H9 (cell line): Measurements from ENCODE around the gene NDUFA3. TPM values are rescaled to one million over a fixed set of nuclear protein-coding genes. Genes with fewer than 3 reads are reported as not detected.

ENCODE experiments used
- DNase-seq: peaks from one replicate; pipeline ENCODE4 v3.0.0-alpha.2; 2017
- H2AFZ ChIP-seq: one replicate; pipeline ENCODE4 v1.6.1; 2013; ENCODE audit warnings: mild to moderate bottlenecking, low read length, control low read depth, moderate library complexity
- H2AK5ac ChIP-seq: 2 replicates; pipeline ENCODE4 v1.6.1; 2013; ENCODE audit warnings: low read length, control low read depth, mixed read lengths; ENCODE audit not compliant: insufficient read length
- H2BK120ac ChIP-seq: one replicate; pipeline ENCODE4 v1.6.1; 2013; ENCODE audit warnings: low read depth, mild to moderate bottlenecking, low read length, control low read depth, inconsistent platforms; ENCODE audit not compliant: poor library complexity, severe bottlenecking
- H2BK12ac ChIP-seq: 2 replicates; pipeline ENCODE4 v1.6.1; 2013; ENCODE audit warnings: low read length, control low read depth, mixed read lengths, low read depth; ENCODE audit not compliant: insufficient read length
- H2BK15ac ChIP-seq: 2 replicates; pipeline ENCODE4 v1.6.1; 2013; ENCODE audit warnings: low read depth, low read length, control low read depth
- H2BK20ac ChIP-seq: one replicate; pipeline ENCODE4 v1.6.1; 2013; ENCODE audit warnings: low read depth, mild to moderate bottlenecking, low read length, control low read depth, inconsistent platforms; ENCODE audit not compliant: poor library complexity, severe bottlenecking
- H2BK5ac ChIP-seq: 2 replicates; pipeline ENCODE4 v1.6.1; 2013; ENCODE audit warnings: low read length, control low read depth, mixed read lengths; ENCODE audit not compliant: insufficient read length
- H3K14ac ChIP-seq: 2 replicates; pipeline ENCODE4 v1.6.1; 2013; ENCODE audit warnings: low read length, control low read depth; ENCODE audit not compliant: insufficient read depth
- H3K18ac ChIP-seq: 2 replicates; pipeline ENCODE4 v1.6.1; 2013; ENCODE audit warnings: low read depth, mild to moderate bottlenecking, mixed read lengths, low read length, control low read depth; ENCODE audit not compliant: insufficient read length
- H3K23ac ChIP-seq: 2 replicates; pipeline ENCODE4 v1.6.1; 2013; ENCODE audit warnings: low read length, control low read depth, mixed read lengths, low read depth; ENCODE audit not compliant: insufficient read length
- H3K23me2 ChIP-seq: 2 replicates; pipeline ENCODE4 v1.6.1; 2013; ENCODE audit warnings: low read depth, mild to moderate bottlenecking, mixed read lengths, low read length, control low read depth; ENCODE audit not compliant: insufficient read length, poor library complexity, severe bottlenecking
- H3K27ac ChIP-seq: 2 replicates; pipeline ENCODE4 v1.5.1; 2013; ENCODE audit warnings: low read length, control low read depth, mixed read lengths, low read depth; ENCODE audit not compliant: insufficient read length
- H3K27me3 ChIP-seq: 2 replicates; pipeline ENCODE4 v1.6.1; 2013; ENCODE audit warnings: low read length, control low read depth, inconsistent platforms; ENCODE audit not compliant: insufficient read depth
- H3K4ac ChIP-seq: 2 replicates; pipeline ENCODE4 v1.6.1; 2013; ENCODE audit warnings: low read depth, mild to moderate bottlenecking, control low read depth, inconsistent platforms, low read length, moderate library complexity
- H3K4me1 ChIP-seq: 2 replicates; pipeline ENCODE4 v1.6.1; 2013; ENCODE audit warnings: low read length, control low read depth, inconsistent platforms; ENCODE audit not compliant: insufficient read depth
- H3K4me2 ChIP-seq: 2 replicates; pipeline ENCODE4 v1.6.1; 2013; ENCODE audit warnings: low read length, control low read depth, mixed read lengths; ENCODE audit not compliant: insufficient read length, insufficient read depth
- H3K56ac ChIP-seq: 2 replicates; pipeline ENCODE4 v1.6.1; 2013; ENCODE audit warnings: low read depth, mild to moderate bottlenecking, mixed read lengths, low read length, control low read depth; ENCODE audit not compliant: insufficient read length
- H3K79me1 ChIP-seq: 2 replicates; pipeline ENCODE4 v1.6.1; 2013; ENCODE audit warnings: low read depth, mild to moderate bottlenecking, moderate library complexity, low read length, control low read depth, inconsistent platforms; ENCODE audit not compliant: insufficient read depth, poor library complexity, severe bottlenecking
- H3K79me2 ChIP-seq: 2 replicates; pipeline ENCODE4 v1.6.1; 2013; ENCODE audit warnings: low read length, control low read depth, inconsistent platforms; ENCODE audit not compliant: insufficient read depth
- H3K9ac ChIP-seq: 2 replicates; pipeline ENCODE4 v1.6.1; 2013; ENCODE audit warnings: low read length, control low read depth, mixed read lengths; ENCODE audit not compliant: insufficient read length; ENCODE audit errors: extremely low read depth
- H3K9me3 ChIP-seq: one replicate; pipeline ENCODE4 v1.6.1; 2013; ENCODE audit warnings: low read depth, low read length, inconsistent platforms; ENCODE audit not compliant: control insufficient read depth
- H3T11ph ChIP-seq: one replicate; pipeline ENCODE4 v1.6.1; 2013; ENCODE audit warnings: mild to moderate bottlenecking, low read length, control low read depth, inconsistent platforms
- H4K20me1 ChIP-seq: one replicate; pipeline ENCODE4 v1.6.1; 2013; ENCODE audit not compliant: control insufficient read depth, insufficient read length, insufficient read depth
- H4K5ac ChIP-seq: 2 replicates; pipeline ENCODE4 v1.6.1; 2013; ENCODE audit warnings: low read depth, mild to moderate bottlenecking, mixed read lengths, low read length, control low read depth; ENCODE audit not compliant: insufficient read length
- H4K8ac ChIP-seq: replicated peaks from 2 replicates; pipeline ENCODE4 v1.6.1; 2013; ENCODE audit warnings: low read length, control low read depth, mixed read lengths, low read depth; ENCODE audit not compliant: insufficient read length
- H4K91ac ChIP-seq: 2 replicates; pipeline ENCODE4 v1.6.1; 2013; ENCODE audit warnings: low read depth, mild to moderate bottlenecking, moderate library complexity, mixed read lengths, low read length, control low read depth; ENCODE audit not compliant: insufficient read length
- H3K27ac Mint-ChIP-seq, 3 experiments: 2 replicates in 2 of 3; 3 replicates in 1 of 3; pipeline ENCODE4 v1.8.0; 2020 to 2021; ENCODE audit warnings: mixed read lengths in 3 of 3, mild to moderate bottlenecking in 1 of 3, moderate library complexity in 1 of 3
- H3K27me3 Mint-ChIP-seq: 2 replicates; pipeline ENCODE4 v1.8.0; 2021; ENCODE audit warnings: low read depth, mild to moderate bottlenecking, moderate library complexity, mixed read lengths
- H3K36me3 Mint-ChIP-seq, 3 experiments: 2 replicates in 2 of 3; 3 replicates in 1 of 3; pipeline ENCODE4 v1.8.0; 2020 to 2021; ENCODE audit warnings: low read depth in 3 of 3, mixed read lengths in 3 of 3; ENCODE audit not compliant: insufficient read depth in 1 of 3
- H3K4me1 Mint-ChIP-seq, 2 experiments: 2 replicates each; pipeline ENCODE4 v1.8.0; 2020; ENCODE audit warnings: mixed read lengths in 2 of 2
- H3K4me3 Mint-ChIP-seq, 2 experiments: 2 replicates in 1 of 2; 3 replicates in 1 of 2; pipeline ENCODE4 v1.8.0; 2020 to 2021; ENCODE audit warnings: mild to moderate bottlenecking in 2 of 2, mixed read lengths in 2 of 2, moderate library complexity in 1 of 2
- H3K9me3 Mint-ChIP-seq, 2 experiments: 2 replicates in 1 of 2; 3 replicates in 1 of 2; pipeline ENCODE4 v1.8.0; 2020; ENCODE audit warnings: mild to moderate bottlenecking in 2 of 2, mixed read lengths in 2 of 2, moderate library complexity in 1 of 2
- WGBS: extraction: QIAGEN DNeasy Blood & Tissue Kit; methylation state at CpG from one replicate; pipeline ENCODE4 v1.1.7; 2013; ENCODE audit warnings: missing lambda C conversion rate, low lambda C conversion rate, mixed read lengths; ENCODE audit not compliant: insufficient read length; ENCODE audit errors: extremely low coverage; 5-methylcytosine and 5-hydroxymethylcytosine counted together
- total RNA-seq: library from RNA; stranded (reverse); gene quantifications from 2 replicates; pipeline ENCODE4 v1.2.1, GENCODE V29; 2021
- TF ChIP-seq, protein P1 (sequence below): fragments of 200-600 bp; sonication (generic); conservative IDR thresholded peaks from 3 replicates; pipeline ENCODE4 v1.8.0; 2021; ENCODE audit warnings: antibody characterized with exemption, mild to moderate bottlenecking

The NDUFA3 gene
- total RNA-seq, 1 experiment from 2014 or later: 174 TPM

DNA sequence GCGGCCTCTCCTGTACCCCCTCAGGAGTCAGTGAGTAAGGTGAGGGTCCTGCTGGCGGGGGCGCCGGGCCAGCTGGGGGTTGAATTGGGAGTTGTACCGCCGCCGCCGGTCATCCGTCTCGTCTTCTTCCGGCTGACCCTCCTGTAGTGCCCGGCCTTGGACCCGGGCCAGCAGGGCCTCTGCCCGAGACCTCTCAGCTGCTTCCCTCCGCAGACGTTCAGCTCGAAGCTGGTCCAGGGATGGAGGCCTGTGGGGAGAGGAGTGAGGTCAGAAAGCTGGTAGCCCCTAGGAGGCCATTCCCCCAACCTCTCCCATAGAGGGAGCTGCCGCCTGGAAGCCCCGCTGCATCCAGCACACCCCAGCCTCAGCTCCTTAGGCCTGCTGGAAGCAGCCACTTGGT is 53.0 kb downstream of the NDUFA3 start:
- no peak overlapping the region for H4K91ac ChIP-seq
- Mint-ChIP-seq H3K4me1 (peaks cover 9% of the 10 kb centered on the region in 2 experiments), H3K27ac (no peak overlapping the region), H3K4me3 (no peak overlapping the region), H3K9me3 (no peaks in the 10 kb centered on the region; a peak in 1 of 5 replicates), H3K27me3 (peaks cover 3% of the 10 kb centered on the region; the same call in 1 of the 2 replicates), H3K36me3 (peaks cover 37 to 67% (median 66%) of the 10 kb centered on the region in 3 experiments)
- no peak for DNase-seq
- H3K79me1 ChIP-seq: no peaks in the 10 kb centered on the region
- no peaks in the 10 kb centered on the region for H3K27me3 ChIP-seq
- no peak overlapping the region for H3K9ac ChIP-seq
- no peak overlapping the region for H3K56ac ChIP-seq
- no peak overlapping the region for H3K14ac ChIP-seq
- no peak overlapping the region for H3T11ph ChIP-seq
- H3K4ac ChIP-seq: no peak overlapping the region
- H3K23me2 ChIP-seq: peaks cover 11% of the 10 kb centered on the region
- no peak overlapping the region for H2BK12ac ChIP-seq
- no peak overlapping the region for H3K23ac ChIP-seq
- no peak overlapping the region for H4K5ac ChIP-seq
- H3K9me3 ChIP-seq: no peaks in the 10 kb centered on the region
- H2BK5ac ChIP-seq: no peak overlapping the region
- TF ChIP-seq, protein P1, sequence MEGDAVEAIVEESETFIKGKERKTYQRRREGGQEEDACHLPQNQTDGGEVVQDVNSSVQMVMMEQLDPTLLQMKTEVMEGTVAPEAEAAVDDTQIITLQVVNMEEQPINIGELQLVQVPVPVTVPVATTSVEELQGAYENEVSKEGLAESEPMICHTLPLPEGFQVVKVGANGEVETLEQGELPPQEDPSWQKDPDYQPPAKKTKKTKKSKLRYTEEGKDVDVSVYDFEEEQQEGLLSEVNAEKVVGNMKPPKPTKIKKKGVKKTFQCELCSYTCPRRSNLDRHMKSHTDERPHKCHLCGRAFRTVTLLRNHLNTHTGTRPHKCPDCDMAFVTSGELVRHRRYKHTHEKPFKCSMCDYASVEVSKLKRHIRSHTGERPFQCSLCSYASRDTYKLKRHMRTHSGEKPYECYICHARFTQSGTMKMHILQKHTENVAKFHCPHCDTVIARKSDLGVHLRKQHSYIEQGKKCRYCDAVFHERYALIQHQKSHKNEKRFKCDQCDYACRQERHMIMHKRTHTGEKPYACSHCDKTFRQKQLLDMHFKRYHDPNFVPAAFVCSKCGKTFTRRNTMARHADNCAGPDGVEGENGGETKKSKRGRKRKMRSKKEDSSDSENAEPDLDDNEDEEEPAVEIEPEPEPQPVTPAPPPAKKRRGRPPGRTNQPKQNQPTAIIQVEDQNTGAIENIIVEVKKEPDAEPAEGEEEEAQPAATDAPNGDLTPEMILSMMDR: peak; percentile 34; the same call in 2 of the 3 replicates
- H2AK5ac ChIP-seq: no peak overlapping the region
- no peaks in the 10 kb centered on the region for H4K20me1 ChIP-seq
- H2AFZ ChIP-seq: no peak overlapping the region
- no peak overlapping the region for H2BK15ac ChIP-seq
- H3K4me1 ChIP-seq: no peaks in the 10 kb centered on the region
- no peak overlapping the region for H4K8ac ChIP-seq
- H2BK20ac ChIP-seq: no peak overlapping the region
- H3K27ac ChIP-seq: no peak overlapping the region
- WGBS: no CpG with 5 or more reads among the region's 19 CpGs
- H3K18ac ChIP-seq: no peak overlapping the region
- no peak overlapping the region for H3K4me2 ChIP-seq
- H2BK120ac ChIP-seq: no peak overlapping the region
- no peaks in the 10 kb centered on the region; the same call in 1 of the 2 replicates for H3K79me2 ChIP-seq
